ENCODE measurements around the gene PRAMEF17. TPM values are rescaled to one million over a fixed set of nuclear protein-coding genes. Genes with fewer than 3 reads are reported as not detected.
A peak's percentile ranks its signal among the peaks of the same experiment; 100 is the strongest.
"Not testable (repeated sequence)": the region's sequence is repeated elsewhere in the genome, so short reads cannot be mapped to it uniquely, and the experiment has no call there.

PRAMEF17 gene
- total RNA-seq, result not detected
- not detected for polyA plus RNA-seq
- long read RNA-seq, donor 1, result 0 reads
- long read RNA-seq, donor 2, result 0 reads
- long read RNA-seq, donor 3, result 0 reads
- long read RNA-seq, donor 4, result 0 reads
- long read RNA-seq, donor 5, result 0 reads

- H3K36me3 ChIP-seq (ENCODE audit: control insufficient read depth in 4 of 4, insufficient read depth in 4 of 4, low read length in 4 of 4); H3K27me3 ChIP-seq (ENCODE audit: control insufficient read depth in 3 of 3, insufficient read depth in 3 of 3, low read length in 2 of 3); DNase-seq; H3K4me1 ChIP-seq (ENCODE audit: control insufficient read depth in 5 of 5, insufficient read depth in 5 of 5, low read length in 5 of 5); H3K9me3 ChIP-seq (ENCODE audit: control insufficient read depth in 4 of 4, insufficient read depth in 3 of 4, low read length in 3 of 4); H3K27ac ChIP-seq (ENCODE audit: low read depth in 1 of 2, low read length in 1 of 2); ATAC-seq (ENCODE audit: insufficient read depth, low FRiP score); H3K4me3 ChIP-seq; H3K9ac ChIP-seq (ENCODE audit: insufficient read depth in 1 of 2, low read length in 2 of 2): not testable (repeated sequence)
Observed at GRCh38 chr1:13389332-13389731, at the start of gene PRAMEF17. PRAMEF17 (plus strand) TSS chr1:13389632; CDS start chr1:13389658, 26 bp downstream.

DNA sequence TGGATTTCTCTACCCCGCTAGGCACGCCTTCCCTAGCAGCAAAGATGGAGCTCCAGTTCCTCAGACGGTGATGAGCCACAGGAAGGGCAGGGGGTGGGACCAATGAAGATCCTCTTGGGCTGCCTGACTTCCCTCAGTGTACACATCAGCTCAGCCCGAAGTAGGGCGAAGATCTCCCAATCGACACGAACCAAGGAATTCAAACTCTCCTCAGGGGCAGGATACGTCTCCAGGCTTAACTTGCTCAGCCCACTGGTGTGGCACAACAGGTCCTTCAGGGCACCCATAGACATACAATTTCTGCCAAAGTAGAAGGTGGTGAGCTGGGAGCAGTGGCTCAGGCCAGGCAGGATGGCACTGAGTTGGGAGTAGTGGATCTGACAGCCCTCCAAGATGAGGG is 46.9 kb upstream of the PRAMEF17 start:
- H3K4me3 ChIP-seq; H3K9me3 ChIP-seq (ENCODE audit: control insufficient read depth in 4 of 4, insufficient read depth in 3 of 4, low read length in 3 of 4); DNase-seq; H3K36me3 ChIP-seq (ENCODE audit: control insufficient read depth in 4 of 4, insufficient read depth in 4 of 4, low read length in 4 of 4); H3K4me1 ChIP-seq (ENCODE audit: control insufficient read depth in 5 of 5, insufficient read depth in 5 of 5, low read length in 5 of 5); ATAC-seq (ENCODE audit: insufficient read depth, low FRiP score); H3K27ac ChIP-seq (ENCODE audit: low read depth in 1 of 2, low read length in 1 of 2); H3K27me3 ChIP-seq (ENCODE audit: control insufficient read depth in 3 of 3, insufficient read depth in 3 of 3, low read length in 2 of 3); H3K9ac ChIP-seq (ENCODE audit: insufficient read depth in 1 of 2, low read length in 2 of 2): not testable (repeated sequence)
- 86 to 87% methylated on average over 8 of the region's 8 CpGs for WGBS, 2 donors

DNA sequence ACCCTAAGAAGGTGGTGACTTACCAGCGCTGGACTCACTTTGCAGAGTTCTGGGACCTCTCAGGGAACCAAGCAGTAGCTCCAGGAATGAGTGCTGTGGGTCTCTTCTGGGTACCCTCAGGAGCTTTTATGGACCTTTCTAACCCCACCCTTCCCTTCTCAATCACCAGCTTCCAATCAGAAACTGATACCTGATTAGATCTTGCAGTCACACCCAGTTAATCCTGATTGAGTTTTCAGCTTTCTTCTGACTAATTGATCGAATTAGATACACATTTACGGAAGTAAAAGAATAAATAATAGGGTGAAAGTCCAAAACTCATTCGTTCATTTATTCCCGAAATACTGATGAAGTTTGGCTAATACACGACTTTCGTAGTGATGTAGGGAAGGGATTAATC is 42.4 kb upstream of the PRAMEF17 start, which contains the start of gene PRAMEF14:
Gene PRAMEF14, minus strand, starts transcription at position 101 of the 400 bp plus-strand sequence. CDS start 1,820 bp downstream, outside the sequence.
- not testable (repeated sequence) for DNase-seq; H3K27ac ChIP-seq (ENCODE audit: low read depth in 1 of 2, low read length in 1 of 2); H3K9me3 ChIP-seq (ENCODE audit: control insufficient read depth in 4 of 4, insufficient read depth in 3 of 4, low read length in 3 of 4); ATAC-seq (ENCODE audit: insufficient read depth, low FRiP score); H3K4me1 ChIP-seq (ENCODE audit: control insufficient read depth in 5 of 5, insufficient read depth in 5 of 5, low read length in 5 of 5); H3K36me3 ChIP-seq (ENCODE audit: control insufficient read depth in 4 of 4, insufficient read depth in 4 of 4, low read length in 4 of 4); H3K9ac ChIP-seq (ENCODE audit: insufficient read depth in 1 of 2, low read length in 2 of 2); H3K27me3 ChIP-seq (ENCODE audit: control insufficient read depth in 3 of 3, insufficient read depth in 3 of 3, low read length in 2 of 3); H3K4me3 ChIP-seq
- WGBS, 2 donors, result 65 to 76% methylated on average over 7 of the region's 7 CpGs

DNA sequence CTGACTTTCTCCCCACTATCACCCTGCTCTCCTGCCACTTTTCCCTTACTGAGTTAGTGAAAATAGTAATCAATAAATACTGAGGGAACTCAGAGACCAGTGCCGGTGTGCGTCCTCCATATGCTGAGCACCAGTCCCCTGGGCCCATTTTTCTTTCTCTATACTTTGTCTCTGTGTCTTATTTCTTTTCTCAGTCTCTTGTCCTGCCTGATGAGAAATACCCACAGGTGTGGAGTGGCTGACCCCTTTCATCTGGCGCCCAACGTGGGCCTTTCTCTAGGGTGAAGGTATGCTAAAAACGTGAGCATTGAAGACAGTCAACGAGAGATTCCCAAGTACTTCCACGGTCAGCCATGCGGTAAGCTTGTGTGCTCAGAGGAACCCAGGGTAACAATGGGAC is 36.0 kb upstream of the PRAMEF17 start:
- not testable (repeated sequence) for H3K4me3 ChIP-seq; ATAC-seq (ENCODE audit: insufficient read depth, low FRiP score); H3K27ac ChIP-seq (ENCODE audit: low read depth in 1 of 2, low read length in 1 of 2); H3K9me3 ChIP-seq (ENCODE audit: control insufficient read depth in 4 of 4, insufficient read depth in 3 of 4, low read length in 3 of 4); H3K4me1 ChIP-seq (ENCODE audit: control insufficient read depth in 5 of 5, insufficient read depth in 5 of 5, low read length in 5 of 5); H3K36me3 ChIP-seq (ENCODE audit: control insufficient read depth in 4 of 4, insufficient read depth in 4 of 4, low read length in 4 of 4); DNase-seq; H3K27me3 ChIP-seq (ENCODE audit: control insufficient read depth in 3 of 3, insufficient read depth in 3 of 3, low read length in 2 of 3); H3K9ac ChIP-seq (ENCODE audit: insufficient read depth in 1 of 2, low read length in 2 of 2)
- WGBS, 2 donors, result 94 to 97% methylated on average over 6 to 8 of the region's 8 CpGs

- ATAC-seq (ENCODE audit: insufficient read depth, low FRiP score); H3K27me3 ChIP-seq (ENCODE audit: control insufficient read depth in 3 of 3, insufficient read depth in 3 of 3, low read length in 2 of 3); H3K9me3 ChIP-seq (ENCODE audit: control insufficient read depth in 4 of 4, insufficient read depth in 3 of 4, low read length in 3 of 4); H3K9ac ChIP-seq (ENCODE audit: insufficient read depth in 1 of 2, low read length in 2 of 2); H3K36me3 ChIP-seq (ENCODE audit: control insufficient read depth in 4 of 4, insufficient read depth in 4 of 4, low read length in 4 of 4); H3K4me3 ChIP-seq; DNase-seq; H3K27ac ChIP-seq (ENCODE audit: low read depth in 1 of 2, low read length in 1 of 2); H3K4me1 ChIP-seq (ENCODE audit: control insufficient read depth in 5 of 5, insufficient read depth in 5 of 5, low read length in 5 of 5): not testable (repeated sequence)
- WGBS, 2 donors, result 0% methylated on average over 2 of the region's 9 CpGs; no CpG with 5 or more reads in 1 of the 2 donors
Observed at GRCh38 chr1:13354475-13354874, 35.0 kb upstream of the PRAMEF17 start.

GRCh38 chr1:13356774-13357173 is 32.7 kb upstream of the PRAMEF17 start:
- WGBS, 2 donors, result 1% methylated on average over 5 of the region's 5 CpGs
- not testable (repeated sequence) for H3K27ac ChIP-seq (ENCODE audit: low read depth in 1 of 2, low read length in 1 of 2); H3K9me3 ChIP-seq (ENCODE audit: control insufficient read depth in 4 of 4, insufficient read depth in 3 of 4, low read length in 3 of 4); H3K4me1 ChIP-seq (ENCODE audit: control insufficient read depth in 5 of 5, insufficient read depth in 5 of 5, low read length in 5 of 5); H3K4me3 ChIP-seq; H3K9ac ChIP-seq (ENCODE audit: insufficient read depth in 1 of 2, low read length in 2 of 2); H3K36me3 ChIP-seq (ENCODE audit: control insufficient read depth in 4 of 4, insufficient read depth in 4 of 4, low read length in 4 of 4); H3K27me3 ChIP-seq (ENCODE audit: control insufficient read depth in 3 of 3, insufficient read depth in 3 of 3, low read length in 2 of 3); ATAC-seq (ENCODE audit: insufficient read depth, low FRiP score)
- DNase-seq, result peak in 2 of 3 donors; percentile 54 to 57
- TF ChIP-seq CTCF (IDR thresholded peaks at IDR 0.05; ENCODE audit: control extremely low read depth, extremely low read depth), result peak; percentile 17

GRCh38 chr1:13362364-13362763 is 27.1 kb upstream of the PRAMEF17 start:
- H3K4me1 ChIP-seq (ENCODE audit: control insufficient read depth in 5 of 5, insufficient read depth in 5 of 5, low read length in 5 of 5); H3K9ac ChIP-seq (ENCODE audit: insufficient read depth in 1 of 2, low read length in 2 of 2); H3K4me3 ChIP-seq; DNase-seq; ATAC-seq (ENCODE audit: insufficient read depth, low FRiP score); H3K9me3 ChIP-seq (ENCODE audit: control insufficient read depth in 4 of 4, insufficient read depth in 3 of 4, low read length in 3 of 4); H3K36me3 ChIP-seq (ENCODE audit: control insufficient read depth in 4 of 4, insufficient read depth in 4 of 4, low read length in 4 of 4); H3K27me3 ChIP-seq (ENCODE audit: control insufficient read depth in 3 of 3, insufficient read depth in 3 of 3, low read length in 2 of 3); H3K27ac ChIP-seq (ENCODE audit: low read depth in 1 of 2, low read length in 1 of 2): not testable (repeated sequence)
- WGBS, 2 donors, result 75% methylated on average over 1 of the region's 7 CpGs; no CpG with 5 or more reads in 1 of the 2 donors

GRCh38 chr1:13364928-13365327 is 24.5 kb upstream of the PRAMEF17 start:
- H3K36me3 ChIP-seq (ENCODE audit: control insufficient read depth in 4 of 4, insufficient read depth in 4 of 4, low read length in 4 of 4); ATAC-seq (ENCODE audit: insufficient read depth, low FRiP score); H3K27ac ChIP-seq (ENCODE audit: low read depth in 1 of 2, low read length in 1 of 2); H3K9me3 ChIP-seq (ENCODE audit: control insufficient read depth in 4 of 4, insufficient read depth in 3 of 4, low read length in 3 of 4); H3K27me3 ChIP-seq (ENCODE audit: control insufficient read depth in 3 of 3, insufficient read depth in 3 of 3, low read length in 2 of 3); H3K9ac ChIP-seq (ENCODE audit: insufficient read depth in 1 of 2, low read length in 2 of 2); DNase-seq; H3K4me1 ChIP-seq (ENCODE audit: control insufficient read depth in 5 of 5, insufficient read depth in 5 of 5, low read length in 5 of 5); H3K4me3 ChIP-seq: not testable (repeated sequence)
- 57 to 62% methylated on average over 2 of the region's 4 CpGs for WGBS, 2 donors
